Ascending aorta (tissue), 2 donors: ENCODE results near the gene FCRL1. TPM values are rescaled to one million over a fixed set of nuclear protein-coding genes. Genes with fewer than 3 reads are reported as not detected.

ENCODE experiments used
- DNase-seq, 2 donors: peaks; one replicate each; pipeline ENCODE4 v3.0.0-alpha.2; 2019; ENCODE audit warnings: low spot score in 2 of 2
- H3K27ac ChIP-seq, 2 donors: fragments of 200-600 bp; sonication (generic); one replicate each; pipeline ENCODE4 v1.5.1; 2016 to 2017; ENCODE audit warnings: mild to moderate bottlenecking in 1 of 2
- H3K27me3 ChIP-seq: fragments of 200-600 bp; sonication (generic); one replicate; pipeline ENCODE4 v1.5.1; 2017
- H3K36me3 ChIP-seq, 2 donors: fragments of 200-600 bp; sonication (generic); one replicate each; pipeline ENCODE4 v1.5.1; 2016
- H3K4me1 ChIP-seq, 2 donors: fragments of 200-600 bp; sonication (generic); one replicate each; pipeline ENCODE4 v1.5.1; 2016 to 2017; ENCODE audit warnings: mild to moderate bottlenecking in 1 of 2
- H3K4me3 ChIP-seq, 2 donors: fragments of 200-600 bp; sonication (generic); one replicate each; pipeline ENCODE4 v1.5.1; 2016 to 2017; ENCODE audit warnings: mild to moderate bottlenecking in 1 of 2
- H3K9me3 ChIP-seq, 2 donors: fragments of 200-600 bp; sonication (generic); one replicate each; pipeline ENCODE4 v1.5.1; 2016
- intact Hi-C: fragments of 100-400 bp; cut with DNase I; formaldehyde crosslinking; loops from one replicate; pipeline ENCODE4 v1.15.1; 2023
- total RNA-seq: library from RNA; depleted of rRNA; stranded (reverse); fragments of >200 nt; gene quantifications from one replicate; pipeline ENCODE4 v1.1.0, GENCODE V29; 2016
- TF ChIP-seq, protein P1 (sequence below), 3 experiments: fragments of 200-600 bp in 2 of 3; fragments of 450-650 bp in 1 of 3; sonication (generic) in 2 of 3; IDR thresholded peaks; one replicate each; pipeline ENCODE4 v1.5.1; 2016 to 2019; ENCODE audit warnings: antibody characterized with exemption in 3 of 3, mild to moderate bottlenecking in 1 of 3, moderate library complexity in 1 of 3

FCRL1 gene
- total RNA-seq, 1 donor from 2014 or later: not detected

DNA sequence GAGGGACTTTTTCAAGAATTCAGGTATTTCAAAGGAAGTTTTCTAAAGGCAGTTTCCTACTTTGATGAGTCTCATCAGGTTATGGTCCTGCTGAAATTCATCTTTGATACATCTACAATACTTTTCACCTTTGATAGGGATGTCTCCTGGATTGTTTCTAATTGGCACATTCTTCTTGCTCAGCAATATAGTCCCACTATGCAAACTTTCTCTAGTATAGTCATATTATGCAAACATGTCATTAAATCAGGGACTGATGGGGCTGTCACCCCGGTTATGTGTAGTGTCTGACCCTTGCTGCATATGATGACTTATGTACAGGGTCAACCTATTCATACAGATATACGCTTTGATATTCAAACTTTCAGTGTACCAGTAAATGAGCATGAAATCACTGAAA lies 379 bp upstream of the FCRL1 start:
- Histone ChIP-seq H3K27ac (no peak overlapping the region), H3K4me3 (no peak overlapping the region), H3K9me3 (no peaks in the 10 kb centered on the region), H3K27me3 (no peaks in the 10 kb centered on the region), H3K4me1 (no peaks in the 10 kb centered on the region), H3K36me3 (no peaks in the 10 kb centered on the region)
- intact Hi-C loops: no loop called here
- DNase-seq: no peak
- TF ChIP-seq, protein P1, sequence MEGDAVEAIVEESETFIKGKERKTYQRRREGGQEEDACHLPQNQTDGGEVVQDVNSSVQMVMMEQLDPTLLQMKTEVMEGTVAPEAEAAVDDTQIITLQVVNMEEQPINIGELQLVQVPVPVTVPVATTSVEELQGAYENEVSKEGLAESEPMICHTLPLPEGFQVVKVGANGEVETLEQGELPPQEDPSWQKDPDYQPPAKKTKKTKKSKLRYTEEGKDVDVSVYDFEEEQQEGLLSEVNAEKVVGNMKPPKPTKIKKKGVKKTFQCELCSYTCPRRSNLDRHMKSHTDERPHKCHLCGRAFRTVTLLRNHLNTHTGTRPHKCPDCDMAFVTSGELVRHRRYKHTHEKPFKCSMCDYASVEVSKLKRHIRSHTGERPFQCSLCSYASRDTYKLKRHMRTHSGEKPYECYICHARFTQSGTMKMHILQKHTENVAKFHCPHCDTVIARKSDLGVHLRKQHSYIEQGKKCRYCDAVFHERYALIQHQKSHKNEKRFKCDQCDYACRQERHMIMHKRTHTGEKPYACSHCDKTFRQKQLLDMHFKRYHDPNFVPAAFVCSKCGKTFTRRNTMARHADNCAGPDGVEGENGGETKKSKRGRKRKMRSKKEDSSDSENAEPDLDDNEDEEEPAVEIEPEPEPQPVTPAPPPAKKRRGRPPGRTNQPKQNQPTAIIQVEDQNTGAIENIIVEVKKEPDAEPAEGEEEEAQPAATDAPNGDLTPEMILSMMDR (IDR thresholded peaks at IDR 0.05): no peak

DNA sequence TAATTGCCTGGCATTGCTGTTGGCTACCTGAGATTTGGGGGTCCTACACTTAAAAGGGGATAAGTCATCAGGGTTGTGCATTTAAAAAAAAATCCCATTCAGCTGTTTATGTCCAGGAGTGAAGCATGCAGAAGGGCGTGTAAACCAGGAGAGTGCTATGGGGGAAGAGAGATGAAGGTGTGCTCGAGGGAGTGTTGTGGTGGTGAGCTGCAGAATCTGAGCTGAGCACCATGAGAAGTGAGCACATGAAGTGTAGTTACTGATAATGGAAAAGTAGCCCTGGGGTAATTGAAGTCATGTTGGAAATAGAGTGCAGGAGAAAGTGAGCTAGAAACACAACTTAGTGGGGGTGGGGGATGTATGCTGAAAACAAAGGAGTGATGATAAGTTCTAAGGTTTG lies 705 bp downstream of the FCRL1 start:
- no peak for DNase-seq
- Histone ChIP-seq H3K9me3 (no peaks in the 10 kb centered on the region), H3K27me3 (no peaks in the 10 kb centered on the region), H3K4me3 (no peak overlapping the region), H3K4me1 (no peaks in the 10 kb centered on the region), H3K27ac (no peak overlapping the region), H3K36me3 (no peaks in the 10 kb centered on the region)
- intact Hi-C loops: no loop called here
- TF ChIP-seq, protein P1 (IDR thresholded peaks at IDR 0.05): no peak

- H3K4me3 ChIP-seq: no peak overlapping the region
- no peaks in the 10 kb centered on the region for H3K4me1 ChIP-seq
- intact Hi-C loops: no loop called here
- DNase-seq: no peak
- H3K27me3 ChIP-seq: no peaks in the 10 kb centered on the region
- TF ChIP-seq, protein P1 (IDR thresholded peaks at IDR 0.05): no peak
- H3K9me3 ChIP-seq: peaks cover 0 to 17% of the 10 kb centered on the region in 2 donors
- H3K27ac ChIP-seq: no peak overlapping the region
- H3K36me3 ChIP-seq: no peaks in the 10 kb centered on the region
Observed at GRCh38 chr1:157813269-157813668, 6.7 kb downstream of the FCRL1 start.

- no peaks in the 10 kb centered on the region for H3K9me3 ChIP-seq
- DNase-seq: no peak
- no peaks in the 10 kb centered on the region for H3K4me1 ChIP-seq
- intact Hi-C loops: no loop called here
- TF ChIP-seq, protein P1 (IDR thresholded peaks at IDR 0.05): no peak
- H3K4me3 ChIP-seq: no peak overlapping the region
- no peaks in the 10 kb centered on the region for H3K36me3 ChIP-seq
- no peaks in the 10 kb centered on the region for H3K27me3 ChIP-seq
- no peak overlapping the region for H3K27ac ChIP-seq
Observed at GRCh38 chr1:157806431-157807149, 13.3 kb downstream of the FCRL1 start.

GRCh38 chr1:157803851-157804250 lies 16.1 kb downstream of the FCRL1 start:
- H3K27ac ChIP-seq: no peak overlapping the region
- TF ChIP-seq, protein P1 (IDR thresholded peaks at IDR 0.05): no peak
- H3K4me1 ChIP-seq: no peaks in the 10 kb centered on the region
- H3K9me3 ChIP-seq: no peaks in the 10 kb centered on the region
- no peaks in the 10 kb centered on the region for H3K27me3 ChIP-seq
- no peaks in the 10 kb centered on the region for H3K36me3 ChIP-seq
- no peak overlapping the region for H3K4me3 ChIP-seq
- intact Hi-C loops: no loop called here
- no peak for DNase-seq
